Epithelial cell of prostate (primary cell): ENCODE results near the gene SLBP.
A peak's percentile ranks its signal among the peaks of the same experiment; 100 is the strongest.

ENCODE experiments used
- DNase-seq: peaks from one replicate; pipeline ENCODE4 v3.0.0-alpha.2; 2011; ENCODE audit warnings: low read depth, low spot score
- H3K27ac ChIP-seq: fragments of 450-650 bp; 2 replicates; pipeline ENCODE4 v1.5.1; 2017; ENCODE audit warnings: mild to moderate bottlenecking

The SLBP gene

GRCh38 chr4:1712216-1713002, at the start of gene SLBP:
Gene SLBP (minus strand): TSS chr4:1712319. CDS start chr4:1712188, 131 bp downstream.
- peak; percentile 85 for DNase-seq
- H3K27ac ChIP-seq: peak within 1 kb of the TSS; percentile 94

- H3K27ac ChIP-seq: no peak overlapping the region
- DNase-seq: no peak
Measured at GRCh38 chr4:1761130-1761689, 49.1 kb upstream of the SLBP start.

DNA sequence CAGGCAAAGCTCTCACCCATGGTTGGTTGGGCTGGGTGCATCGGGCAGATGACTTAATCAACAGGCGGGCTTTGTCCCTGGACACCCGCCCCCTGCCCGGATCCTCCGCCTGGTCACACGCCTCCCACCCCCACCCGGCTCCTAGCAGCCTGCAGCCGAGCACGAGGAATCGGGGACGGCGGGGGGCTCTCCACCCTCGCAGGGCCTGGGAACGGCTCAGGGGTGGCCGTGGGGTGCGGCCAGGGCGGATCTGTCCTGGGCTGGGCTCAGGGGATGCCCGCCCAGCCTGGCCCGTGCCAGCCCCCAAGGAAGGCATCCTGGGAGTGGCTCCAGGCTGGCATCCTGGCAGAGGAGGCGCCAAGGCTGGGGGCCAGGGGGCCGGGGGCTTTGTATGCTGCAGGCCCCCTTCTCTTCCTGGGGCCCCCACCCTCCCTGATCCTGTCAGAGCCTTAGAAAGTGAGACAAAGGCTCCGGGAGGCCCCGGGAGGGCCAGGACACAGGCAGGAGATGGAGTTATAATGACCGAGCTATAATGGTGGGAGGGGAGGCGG, 48.5 kb upstream of the SLBP start:
- DNase-seq: no peak
- no peak overlapping the region for H3K27ac ChIP-seq

DNA sequence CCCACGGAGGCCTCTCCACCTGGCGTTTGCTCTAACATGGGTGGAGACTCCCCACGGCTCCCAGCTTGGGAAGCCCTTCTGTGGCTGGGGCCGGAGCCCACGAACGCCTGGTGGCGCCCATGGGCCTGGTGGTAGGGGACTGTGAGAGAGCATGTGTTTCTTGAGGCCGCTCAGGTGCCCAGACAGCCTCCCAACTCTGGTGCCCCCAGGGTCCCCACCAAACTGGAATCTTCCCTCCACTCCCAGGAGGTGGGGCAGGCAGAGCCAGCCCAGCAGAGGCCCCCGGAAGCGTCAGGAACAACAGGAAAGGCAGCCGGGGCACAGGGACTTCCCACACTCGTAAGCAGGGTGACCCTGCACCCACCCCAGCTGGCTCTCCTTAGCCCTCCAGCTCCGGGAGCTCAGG, 47.7 kb upstream of the SLBP start:
- DNase-seq: no peak
- H3K27ac ChIP-seq: no peak overlapping the region

DNA sequence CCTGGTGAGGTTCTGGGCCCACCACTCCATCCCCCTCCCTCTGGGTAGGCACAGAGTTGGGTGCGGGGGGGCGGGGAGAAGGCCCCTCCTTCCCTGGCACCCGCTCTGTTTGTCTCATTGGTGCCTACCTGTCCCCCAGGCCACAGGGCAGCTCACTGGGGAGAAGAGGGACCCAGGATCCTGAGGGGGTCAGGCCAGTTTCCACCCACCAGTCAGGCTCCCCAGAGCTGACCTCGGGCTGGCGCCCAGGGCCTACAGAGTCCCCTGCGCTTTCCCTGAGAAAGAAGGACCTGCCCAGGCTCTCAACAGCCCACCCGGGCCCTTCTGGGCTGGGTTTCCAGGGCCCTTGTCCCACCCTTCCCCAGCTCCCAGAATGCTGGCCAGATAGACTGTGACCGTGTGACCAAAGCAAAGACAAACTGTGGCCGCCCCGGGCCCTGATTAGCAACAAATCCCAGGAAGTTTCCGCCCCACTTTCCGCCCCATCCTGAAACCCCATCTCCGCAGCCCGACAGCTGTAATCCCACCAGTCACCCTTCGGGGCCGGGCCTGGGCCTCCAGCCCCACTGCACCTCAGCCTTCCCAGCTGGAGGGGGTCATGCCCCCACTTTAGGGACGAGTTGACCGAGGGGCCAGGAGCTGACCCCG, 47.2 kb upstream of the SLBP start:
- DNase-seq: no peak
- no peak overlapping the region for H3K27ac ChIP-seq

DNA sequence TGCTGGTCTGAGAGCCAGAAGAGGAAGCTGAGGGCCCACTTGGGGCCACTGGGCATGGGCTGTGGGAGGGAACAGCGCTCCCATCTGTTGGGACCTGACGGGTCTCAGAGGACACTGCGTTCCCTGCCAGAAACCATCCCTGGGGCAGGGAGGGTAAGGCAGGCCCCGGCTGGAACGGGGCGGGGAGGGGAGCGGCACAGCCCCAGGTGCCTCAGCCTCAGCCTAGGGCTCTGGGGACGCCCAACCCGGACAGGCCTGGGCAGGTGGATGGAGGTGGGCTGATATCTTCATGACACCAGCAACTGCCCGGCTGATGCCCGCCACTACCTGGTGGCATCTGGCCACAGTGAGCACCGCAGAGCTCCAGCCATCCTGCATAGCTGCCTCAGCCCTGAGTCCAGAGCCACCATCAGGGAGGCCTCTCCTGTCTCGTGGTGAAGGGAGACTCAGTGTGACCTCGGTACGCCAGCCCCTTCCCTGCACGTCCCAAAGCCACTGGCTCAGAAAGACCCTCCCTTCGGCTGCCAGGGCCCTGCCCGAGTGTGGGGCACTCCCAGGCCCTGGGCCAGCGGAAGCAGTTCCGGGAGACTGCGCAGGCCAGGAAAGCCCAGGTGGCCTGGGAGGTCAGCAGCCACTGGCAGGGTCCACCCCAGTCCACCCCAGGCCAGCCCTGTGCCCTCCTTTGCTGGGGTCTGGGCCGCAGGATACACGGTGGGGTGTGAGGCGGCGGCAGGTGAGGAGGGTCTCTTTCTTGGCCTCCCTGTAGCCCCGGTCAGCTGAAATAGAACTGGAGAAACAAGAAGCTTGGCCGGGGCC, 46.4 kb upstream of the SLBP start:
- no peak for DNase-seq
- H3K27ac ChIP-seq: no peak overlapping the region

- DNase-seq: no peak
- H3K27ac ChIP-seq: no peak overlapping the region
Measured at GRCh38 chr4:1757836-1758235, 45.7 kb upstream of the SLBP start.

GRCh38 chr4:1756893-1757779, 45.0 kb upstream of the SLBP start:
- no peak for DNase-seq
- no peak overlapping the region for H3K27ac ChIP-seq

- no peak overlapping the region for H3K27ac ChIP-seq
- DNase-seq: no peak
Measured at GRCh38 chr4:1756079-1756478, 44.0 kb upstream of the SLBP start.

DNA sequence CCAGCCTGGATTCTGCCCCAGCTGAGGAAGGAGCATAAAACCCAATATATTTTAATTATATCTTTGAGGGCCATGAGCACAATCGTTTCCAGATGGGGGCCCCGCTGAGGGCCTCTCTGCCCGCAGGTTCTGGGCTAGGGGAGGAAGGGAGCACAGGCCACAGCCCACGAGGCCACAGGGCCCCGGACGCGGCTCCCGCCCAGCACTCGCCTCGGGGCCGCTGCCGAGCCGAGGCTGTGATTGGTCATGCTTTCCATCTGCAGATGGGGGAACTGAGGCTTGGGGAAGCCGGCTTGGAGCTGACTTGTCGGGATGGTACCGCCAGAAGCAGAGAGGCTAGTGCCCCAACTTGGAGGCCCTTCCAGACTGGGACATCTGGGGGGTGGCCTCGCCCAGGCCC, 43.2 kb upstream of the SLBP start:
- H3K27ac ChIP-seq: no peak overlapping the region
- no peak for DNase-seq

DNA sequence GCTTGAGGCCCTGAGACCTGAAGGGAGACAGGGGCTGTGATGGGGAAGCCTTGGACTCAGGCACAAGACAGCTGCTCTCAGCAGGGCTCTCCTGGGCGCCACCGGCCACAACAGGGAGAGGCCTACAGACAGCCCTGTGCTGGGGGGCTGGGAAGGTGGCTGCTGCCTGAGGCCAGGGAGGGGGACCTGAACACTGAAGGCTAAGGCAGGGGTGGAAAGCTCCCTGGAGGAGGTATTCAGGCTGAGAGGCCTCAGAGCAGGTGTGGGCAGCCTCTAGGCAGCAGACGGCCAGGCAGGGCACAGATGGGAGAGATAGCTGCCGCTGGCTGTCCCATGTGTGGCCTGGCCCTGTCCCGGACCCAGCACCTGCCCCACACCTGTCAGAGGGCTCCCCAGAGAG, 42.2 kb upstream of the SLBP start:
- no peak for DNase-seq
- H3K27ac ChIP-seq: no peak overlapping the region

DNA sequence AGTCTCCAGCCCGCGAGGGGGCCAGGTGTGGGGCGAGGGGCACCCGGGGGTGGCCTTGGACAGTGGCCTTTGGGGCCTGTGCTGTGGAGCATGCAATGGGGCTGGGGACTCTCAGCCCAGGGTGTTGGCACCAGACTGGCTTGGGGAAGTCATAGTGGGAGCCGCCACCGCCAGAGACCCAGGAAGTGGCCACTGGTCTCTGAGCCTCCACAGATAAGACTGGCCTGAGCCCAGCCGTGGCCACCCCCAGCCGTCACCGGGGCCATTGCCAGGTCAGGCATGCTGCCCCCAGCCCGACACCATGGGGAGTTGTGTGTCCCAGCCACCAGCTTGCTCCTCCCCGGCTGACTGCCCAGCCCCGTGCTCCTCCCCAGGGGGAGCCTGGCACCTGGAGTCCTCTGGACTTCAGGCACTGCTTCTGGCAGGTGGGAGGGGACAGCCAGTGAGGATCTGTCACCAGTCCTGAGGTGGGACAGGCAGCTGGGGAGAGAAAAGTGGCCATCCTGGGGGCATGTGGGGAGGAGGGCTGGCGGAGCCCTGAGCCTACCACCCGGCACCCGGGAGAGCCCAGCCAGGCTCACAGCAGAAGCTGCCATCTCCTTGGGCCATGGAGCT, 41.7 kb upstream of the SLBP start:
- DNase-seq: no peak
- H3K27ac ChIP-seq: no peak overlapping the region

DNA sequence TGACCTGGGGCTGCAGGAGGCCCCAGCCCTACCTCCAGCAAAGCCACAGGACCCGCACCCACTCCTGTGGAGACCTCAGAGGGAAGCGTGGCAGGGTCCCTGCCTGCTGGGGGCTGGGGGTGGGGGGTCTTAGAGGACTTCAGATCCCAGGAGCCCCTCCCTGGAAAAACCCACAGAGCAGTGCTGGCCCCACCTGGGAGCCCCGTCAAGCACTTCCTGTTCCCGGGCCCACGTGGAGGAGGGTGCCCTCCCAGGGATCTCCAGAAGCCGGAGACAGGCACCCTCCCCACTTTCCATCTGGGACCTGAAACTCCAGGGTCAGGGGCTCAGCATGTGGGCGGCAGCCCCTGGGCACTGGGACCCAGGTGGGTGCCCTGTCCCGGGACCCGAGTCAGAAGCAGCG, 41.2 kb upstream of the SLBP start:
- DNase-seq: no peak
- no peak overlapping the region for H3K27ac ChIP-seq

GRCh38 chr4:1752284-1753041, 40.3 kb upstream of the SLBP start:
- DNase-seq: no peak
- peak overlapping the region; percentile 50 for H3K27ac ChIP-seq

DNA sequence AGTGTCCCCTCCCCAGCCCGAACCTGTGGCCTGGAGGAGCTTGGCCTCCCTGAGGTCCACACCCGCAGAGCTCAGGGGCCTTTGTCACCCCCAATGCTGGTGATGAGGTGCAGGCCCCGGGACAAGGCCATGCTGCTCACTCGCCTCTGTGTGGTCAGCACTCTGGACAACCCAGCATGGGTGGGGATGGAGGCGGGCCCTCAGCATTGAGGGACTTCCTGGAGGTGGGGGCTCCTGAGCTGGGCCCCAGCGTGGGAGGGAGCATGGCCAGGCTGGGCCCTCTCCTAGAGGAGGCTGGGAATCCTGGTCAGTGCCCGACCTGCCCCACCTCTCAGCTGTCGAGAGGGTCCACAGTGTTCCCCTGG, 39.8 kb upstream of the SLBP start:
- no peak for DNase-seq
- H3K27ac ChIP-seq: peak overlapping the region; percentile 50

GRCh38 chr4:1751155-1751918, 39.2 kb upstream of the SLBP start:
- no peak for DNase-seq
- no peak overlapping the region for H3K27ac ChIP-seq

- H3K27ac ChIP-seq: no peak overlapping the region
- no peak for DNase-seq
Measured at GRCh38 chr4:1750381-1751154, 38.4 kb upstream of the SLBP start.
